Effector memory CD8-positive, alpha-beta T cell (primary cell): ENCODE data around the gene SH3BP5L.

Experiments used
- ATAC-seq: fragments of 150-1000 bp; cut with Tn5 transposase; replicated peaks from 2 replicates; pipeline ENCODE4 v1.10.0; 2021; ENCODE audit warnings: mild to moderate bottlenecking, moderate library complexity
- DNase-seq, 3 experiments: peaks; one replicate each; pipeline ENCODE4 v3.0.0; 2021
- H3K27ac Mint-ChIP-seq, 2 donors: one replicate each; pipeline ENCODE4 v1.8.0; 2022; ENCODE audit warnings: mild to moderate bottlenecking in 2 of 2, mixed read lengths in 2 of 2, moderate library complexity in 2 of 2
- H3K27me3 Mint-ChIP-seq, 2 donors: one replicate each; pipeline ENCODE4 v1.8.0; 2022; ENCODE audit warnings: mixed read lengths in 2 of 2
- H3K36me3 Mint-ChIP-seq: one replicate; pipeline ENCODE4 v1.8.0; 2022; ENCODE audit warnings: mild to moderate bottlenecking, moderate library complexity, mixed read lengths; ENCODE audit not compliant: insufficient read depth
- H3K4me1 Mint-ChIP-seq, 2 donors: one replicate each; pipeline ENCODE4 v1.8.0; 2022; ENCODE audit warnings: low read depth in 2 of 2, mixed read lengths in 2 of 2
- H3K4me3 Mint-ChIP-seq, 2 donors: one replicate each; pipeline ENCODE4 v1.8.0; 2022; ENCODE audit warnings: mild to moderate bottlenecking in 2 of 2, mixed read lengths in 2 of 2, moderate library complexity in 2 of 2
- H3K9me3 Mint-ChIP-seq, 2 donors: one replicate each; pipeline ENCODE4 v1.8.0; 2022; ENCODE audit warnings: mixed read lengths in 2 of 2

Gene SH3BP5L

DNA sequence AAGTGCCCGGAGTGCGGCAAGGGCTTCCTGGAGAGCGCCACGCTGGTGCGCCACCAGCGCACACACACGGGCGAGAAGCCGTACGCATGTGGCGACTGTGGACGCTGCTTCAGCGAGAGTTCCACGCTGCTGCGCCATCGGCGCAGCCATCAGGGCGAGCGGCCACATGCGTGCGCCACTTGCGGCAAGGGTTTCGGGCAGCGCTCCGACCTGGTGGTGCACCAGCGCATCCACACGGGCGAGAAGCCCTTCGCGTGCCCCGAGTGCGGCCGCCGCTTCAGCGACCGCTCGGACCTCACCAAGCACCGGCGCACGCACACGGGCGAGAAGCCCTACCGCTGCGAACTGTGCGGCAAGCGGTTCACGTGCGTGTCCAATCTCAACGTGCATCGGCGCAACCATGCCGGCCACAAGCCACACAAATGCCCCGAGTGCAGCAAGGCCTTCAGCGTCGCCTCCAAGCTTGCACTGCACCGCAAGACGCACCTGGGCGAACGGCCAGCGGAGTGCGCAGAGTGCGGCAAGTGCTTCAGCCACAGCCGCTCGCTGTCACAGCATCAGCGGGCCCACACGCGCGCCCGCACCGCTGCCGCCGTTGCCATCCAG, 22.3 kb upstream of the SH3BP5L start:
- Mint-ChIP-seq H3K27me3 (no peaks in the 10 kb centered on the region), H3K9me3 (no peaks in the 10 kb centered on the region), H3K27ac (no peak overlapping the region), H3K36me3 (peaks cover 19% of the 10 kb centered on the region), H3K4me1 (peaks cover 0 to 2% of the 10 kb centered on the region in 2 donors), H3K4me3 (no peak overlapping the region)
- DNase-seq (no peak), ATAC-seq (no peak)

GRCh38 chr1:248847181-248847955, 21.7 kb upstream of the SH3BP5L start:
- Mint-ChIP-seq H3K4me1 (peaks cover under 1 to 2% of the 10 kb centered on the region in 2 donors), H3K4me3 (no peak overlapping the region), H3K36me3 (peaks cover 19% of the 10 kb centered on the region), H3K9me3 (no peaks in the 10 kb centered on the region), H3K27me3 (no peaks in the 10 kb centered on the region), H3K27ac (no peak overlapping the region)
- no peak for ATAC-seq
- DNase-seq, result no peak

GRCh38 chr1:248844526-248844925, 18.8 kb upstream of the SH3BP5L start:
- no peaks in the 10 kb centered on the region for H3K27me3 Mint-ChIP-seq
- no peak for ATAC-seq
- H3K9me3 Mint-ChIP-seq, result no peaks in the 10 kb centered on the region
- no peak for DNase-seq
- peaks cover 23% of the 10 kb centered on the region for H3K36me3 Mint-ChIP-seq
- no peak overlapping the region for H3K4me3 Mint-ChIP-seq
- H3K4me1 Mint-ChIP-seq, result peaks cover 13 to 16% of the 10 kb centered on the region in 2 donors
- H3K27ac Mint-ChIP-seq, result no peak overlapping the region

DNA sequence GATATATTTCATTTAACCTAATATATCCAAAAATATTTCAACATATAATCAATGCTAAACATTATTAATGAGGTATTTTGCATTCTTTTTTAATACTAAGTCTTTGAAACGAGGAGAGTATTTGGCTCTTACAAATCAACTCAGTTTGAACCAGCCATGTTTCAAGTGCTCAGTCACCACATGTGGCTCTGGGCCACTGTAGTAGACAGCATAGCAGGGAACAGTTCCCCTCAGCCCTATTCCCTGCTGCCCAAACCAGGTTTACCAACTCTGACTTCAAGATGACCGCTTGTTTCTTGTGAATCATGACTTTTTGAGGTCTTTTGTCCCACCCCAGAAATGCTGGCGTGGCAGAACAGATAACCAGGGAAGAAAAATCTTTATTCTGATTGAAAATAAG, 18.0 kb upstream of the SH3BP5L start:
- Mint-ChIP-seq H3K27ac (no peak overlapping the region), H3K36me3 (peaks cover 26% of the 10 kb centered on the region), H3K27me3 (no peaks in the 10 kb centered on the region), H3K4me1 (peaks cover 16 to 19% of the 10 kb centered on the region in 2 donors), H3K4me3 (no peak overlapping the region), H3K9me3 (no peaks in the 10 kb centered on the region)
- DNase-seq (no peak), ATAC-seq (no peak)

DNA sequence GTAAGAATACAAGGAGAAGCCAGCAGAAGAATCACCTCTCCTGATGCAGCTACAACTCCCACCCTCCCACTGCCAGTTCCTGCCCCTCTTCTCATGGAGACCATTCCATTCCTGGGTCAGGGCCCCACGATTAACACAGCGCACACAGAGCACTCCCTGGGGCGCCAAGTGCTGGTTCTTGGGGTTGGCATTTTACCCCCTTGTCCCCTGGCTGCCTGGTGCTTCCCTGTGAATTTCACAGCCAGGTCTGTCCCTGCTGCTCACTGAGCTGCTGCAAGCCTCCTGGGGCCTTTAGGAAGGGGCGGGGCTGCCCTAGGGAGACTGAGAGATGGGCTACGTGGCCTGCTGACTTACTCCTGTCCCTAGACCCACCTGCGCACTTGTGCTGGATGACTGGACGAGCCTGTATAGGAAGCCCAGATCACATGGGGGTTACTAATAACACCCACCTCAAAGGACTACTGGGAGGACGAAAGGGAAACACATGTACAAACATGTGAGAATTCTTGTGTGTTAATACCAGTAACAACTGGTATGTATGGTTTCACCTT, 17.1 kb upstream of the SH3BP5L start:
- ATAC-seq (no peak), DNase-seq (no peak)
- H3K4me1 Mint-ChIP-seq, result peaks cover 16 to 19% of the 10 kb centered on the region in 2 donors
- peaks cover 26% of the 10 kb centered on the region for H3K36me3 Mint-ChIP-seq
- H3K27ac Mint-ChIP-seq, result peak overlapping the region in 1 of 2 donors; percentile 20
- no peaks in the 10 kb centered on the region for H3K27me3 Mint-ChIP-seq
- no peaks in the 10 kb centered on the region for H3K9me3 Mint-ChIP-seq
- no peak overlapping the region for H3K4me3 Mint-ChIP-seq

DNA sequence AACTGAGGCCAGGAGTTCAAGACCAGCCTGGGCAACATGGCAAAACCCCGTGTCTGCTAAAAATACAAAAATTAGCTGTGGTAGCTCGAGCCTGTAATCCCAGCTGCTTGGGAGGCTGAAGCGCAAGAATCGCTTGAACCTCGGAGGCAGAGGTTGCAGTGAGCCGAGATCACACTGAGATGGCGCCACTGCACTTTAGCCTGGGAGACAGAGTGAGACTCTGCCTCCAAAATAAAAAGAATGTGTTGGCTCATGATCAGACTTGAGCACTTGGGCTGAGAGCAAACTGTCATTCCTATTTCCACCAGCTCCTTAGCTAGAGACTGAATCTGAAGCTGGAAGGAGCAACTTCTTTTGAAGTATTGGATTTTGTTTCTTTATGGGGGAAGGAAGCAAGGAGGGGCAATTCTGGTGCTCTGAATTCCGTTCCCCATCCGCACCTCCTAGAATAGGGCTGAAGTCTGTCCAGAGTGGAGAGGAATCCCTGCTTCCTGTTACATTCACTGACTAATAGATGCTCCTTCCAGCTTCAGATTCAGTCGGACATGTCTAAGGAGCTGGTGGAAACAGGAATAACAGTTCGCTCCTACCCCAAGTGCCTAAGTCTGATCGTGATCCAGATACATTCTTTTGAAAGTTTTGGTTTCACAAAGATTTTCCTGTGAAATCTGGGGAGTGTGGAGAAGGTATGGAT, 16.1 kb upstream of the SH3BP5L start:
- ATAC-seq (no peak), DNase-seq (peak in 2 of 3 experiments; percentile 26 to 44)
- H3K4me3 Mint-ChIP-seq, result no peak overlapping the region
- peaks cover 21% of the 10 kb centered on the region for H3K36me3 Mint-ChIP-seq
- no peaks in the 10 kb centered on the region for H3K27me3 Mint-ChIP-seq
- no peaks in the 10 kb centered on the region for H3K9me3 Mint-ChIP-seq
- H3K4me1 Mint-ChIP-seq, result peaks cover 16 to 21% of the 10 kb centered on the region in 2 donors
- H3K27ac Mint-ChIP-seq, result peak overlapping the region in 1 of 2 donors; percentile 25

- DNase-seq (no peak), ATAC-seq (no peak)
- peaks cover 13% of the 10 kb centered on the region for H3K36me3 Mint-ChIP-seq
- H3K9me3 Mint-ChIP-seq, result no peaks in the 10 kb centered on the region
- H3K4me3 Mint-ChIP-seq, result no peak overlapping the region
- no peak overlapping the region for H3K27ac Mint-ChIP-seq
- H3K4me1 Mint-ChIP-seq, result peaks cover 16 to 21% of the 10 kb centered on the region in 2 donors
- H3K27me3 Mint-ChIP-seq, result no peaks in the 10 kb centered on the region
Measured at GRCh38 chr1:248840946-248841345, 15.2 kb upstream of the SH3BP5L start.

DNA sequence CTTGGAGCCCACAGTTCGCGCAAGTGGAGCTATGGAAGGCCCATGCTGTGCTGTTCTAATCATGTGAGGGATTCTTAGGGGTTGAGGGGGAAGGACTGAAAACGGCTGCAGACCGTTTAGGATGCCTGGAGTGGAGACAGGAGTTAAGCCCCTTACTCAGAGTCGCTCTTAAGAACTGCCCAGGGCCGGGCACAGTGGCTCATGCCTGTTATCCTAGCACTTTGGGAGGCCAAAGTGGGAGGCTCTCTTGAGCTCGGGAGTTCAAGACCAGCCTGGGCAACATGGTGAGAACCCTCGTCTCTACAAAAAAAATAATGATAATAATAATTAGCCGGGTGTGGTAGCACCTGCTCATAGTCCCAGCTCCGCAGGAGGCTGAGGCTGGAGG, 13.4 kb upstream of the SH3BP5L start:
- ATAC-seq (no peak), DNase-seq (no peak)
- Mint-ChIP-seq H3K9me3 (no peaks in the 10 kb centered on the region), H3K4me1 (peaks cover 16 to 21% of the 10 kb centered on the region in 2 donors), H3K4me3 (no peak overlapping the region), H3K27me3 (no peaks in the 10 kb centered on the region), H3K36me3 (peaks cover 7% of the 10 kb centered on the region), H3K27ac (no peak overlapping the region)

DNA sequence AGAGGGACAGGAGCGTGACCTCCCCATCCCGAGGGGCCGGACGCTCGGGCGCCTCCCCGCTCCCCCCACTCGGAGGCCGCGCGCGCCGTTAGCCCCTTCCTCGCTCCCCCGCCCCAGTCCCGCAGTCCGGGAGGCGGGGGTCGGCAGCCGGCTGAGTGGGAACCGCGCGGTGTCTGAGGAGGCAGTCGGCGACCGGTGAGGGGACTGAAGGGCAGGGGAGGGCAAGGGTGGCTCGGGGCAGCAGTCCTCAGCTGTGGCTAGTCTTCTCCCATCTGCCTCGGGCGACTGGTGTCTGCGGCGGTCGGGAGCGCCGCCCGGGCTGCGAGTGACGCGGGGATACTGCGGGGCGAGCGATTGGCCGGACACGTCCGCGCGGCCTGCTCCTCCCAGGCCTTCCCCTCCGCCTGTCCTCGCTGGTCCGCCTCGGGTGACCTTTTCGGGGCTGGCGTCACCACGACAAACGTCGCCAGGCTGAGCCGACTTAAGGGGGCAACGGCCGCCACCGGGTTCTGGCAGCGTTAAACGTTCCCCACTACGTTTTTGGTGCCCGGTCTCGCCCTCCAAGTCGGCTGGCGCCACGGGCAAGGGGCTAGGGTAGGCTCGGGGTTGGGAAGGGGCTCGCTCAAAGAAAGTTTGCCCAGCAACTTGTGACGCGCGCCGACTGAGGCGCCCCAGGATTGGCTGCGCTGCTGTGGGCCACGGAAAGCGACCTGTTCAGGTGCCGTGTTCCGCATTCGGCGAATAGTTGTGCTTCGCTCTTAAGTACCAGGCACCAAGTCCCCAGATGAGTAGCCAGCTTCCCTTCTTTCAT, 12.8 kb upstream of the SH3BP5L start:
- no peak overlapping the region for H3K4me3 Mint-ChIP-seq
- H3K4me1 Mint-ChIP-seq, result peaks cover 16 to 21% of the 10 kb centered on the region in 2 donors
- H3K27ac Mint-ChIP-seq, result no peak overlapping the region
- peaks cover 7% of the 10 kb centered on the region for H3K36me3 Mint-ChIP-seq
- no peaks in the 10 kb centered on the region for H3K9me3 Mint-ChIP-seq
- ATAC-seq (peak; percentile 66), DNase-seq (peak; percentile 78 to 83 (median 80))
- peaks cover 1 to 3% of the 10 kb centered on the region in 2 donors for H3K27me3 Mint-ChIP-seq

- H3K36me3 Mint-ChIP-seq, result peaks cover 7% of the 10 kb centered on the region
- no peak within 1 kb of the TSS for H3K27ac Mint-ChIP-seq
- no peaks in the 10 kb centered on the region for H3K9me3 Mint-ChIP-seq
- no peak within 1 kb of the TSS for H3K4me3 Mint-ChIP-seq
- peak; percentile 80 for ATAC-seq
- peaks cover 5 to 7% of the 10 kb centered on the region in 2 donors for H3K27me3 Mint-ChIP-seq
- peak; percentile 90 to 92 (median 91) for DNase-seq
- peaks cover 16 to 21% of the 10 kb centered on the region in 2 donors for H3K4me1 Mint-ChIP-seq
Measured at GRCh38 chr1:248837781-248838356, 12.2 kb upstream of the SH3BP5L start, which contains the start of gene ZNF672. Gene ZNF672, plus strand, starts transcription at chr1:248838224. Its CDS starts 9,051 bp downstream, at chr1:248847275.

DNA sequence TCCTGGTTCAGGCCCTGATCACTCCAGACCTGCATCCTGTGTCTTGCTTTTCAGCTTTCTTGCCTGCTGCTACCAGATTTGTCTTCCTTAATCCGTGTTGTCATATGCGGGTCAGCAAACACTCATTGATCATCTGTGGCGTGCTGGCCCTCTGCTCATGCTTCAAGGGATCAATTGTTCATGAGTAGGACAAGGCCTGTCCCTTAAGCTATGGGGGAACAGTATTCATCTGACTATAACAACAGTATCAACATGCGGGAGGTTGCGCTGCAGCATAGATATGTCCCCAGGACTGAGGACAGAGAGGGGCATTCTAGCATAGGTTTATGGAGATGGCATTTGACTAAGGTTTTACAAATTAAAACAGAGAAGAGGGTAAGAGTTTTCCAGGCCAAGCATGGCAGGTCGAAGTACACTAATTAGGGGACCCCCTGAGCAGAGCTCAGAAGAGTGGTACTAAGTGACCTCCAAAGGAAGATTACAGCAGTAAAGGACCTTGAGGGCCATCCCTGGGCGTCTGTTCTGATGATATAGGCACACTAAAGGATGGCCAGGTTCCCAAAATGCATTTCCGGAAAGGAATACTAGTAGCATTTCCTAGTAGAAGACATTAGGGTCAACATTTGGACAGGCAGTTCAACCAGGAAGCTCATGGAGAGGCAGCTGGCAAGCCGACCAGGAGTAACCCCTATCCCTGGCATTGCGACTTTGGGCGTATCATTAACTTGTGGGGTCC, 11.5 kb upstream of the SH3BP5L start:
- no peaks in the 10 kb centered on the region for H3K9me3 Mint-ChIP-seq
- peaks cover 5 to 7% of the 10 kb centered on the region in 2 donors for H3K27me3 Mint-ChIP-seq
- no peak overlapping the region for H3K4me3 Mint-ChIP-seq
- DNase-seq, result no peak
- no peak overlapping the region for H3K27ac Mint-ChIP-seq
- no peak for ATAC-seq
- peaks cover 7% of the 10 kb centered on the region for H3K36me3 Mint-ChIP-seq
- H3K4me1 Mint-ChIP-seq, result peaks cover 13 to 21% of the 10 kb centered on the region in 2 donors

GRCh38 chr1:248834343-248834940, 8.7 kb upstream of the SH3BP5L start:
- H3K27me3 Mint-ChIP-seq, result peaks cover 5 to 16% of the 10 kb centered on the region in 2 donors
- H3K9me3 Mint-ChIP-seq, result no peaks in the 10 kb centered on the region
- peaks cover 2% of the 10 kb centered on the region for H3K36me3 Mint-ChIP-seq
- no peak overlapping the region for H3K4me3 Mint-ChIP-seq
- DNase-seq (no peak), ATAC-seq (no peak)
- peaks cover 0 to 8% of the 10 kb centered on the region in 2 donors for H3K4me1 Mint-ChIP-seq
- H3K27ac Mint-ChIP-seq, result no peak overlapping the region
